Liver (tissue), 2 donors: ENCODE measurements around the gene EFR3B.

Source experiments
- JUND ChIP-seq, 2 donors: IDR thresholded peaks; 2 replicates each; pipeline ENCODE4 v1.6.1; 2016; ENCODE audit warnings: antibody characterized with exemption in 2 of 2
- RAD21 ChIP-seq, 2 donors: IDR thresholded peaks; 2 replicates each; pipeline ENCODE4 v1.6.1; 2016; ENCODE audit warnings: antibody characterized with exemption in 2 of 2, mild to moderate bottlenecking in 2 of 2
- TF ChIP-seq, protein P1 (sequence below): IDR thresholded peaks from 2 replicates; pipeline ENCODE4 v1.6.1; 2016; ENCODE audit warnings: antibody characterized with exemption
- TF ChIP-seq, protein P2 (sequence below): IDR thresholded peaks from 2 replicates; pipeline ENCODE4 v1.6.1; 2016; ENCODE audit warnings: antibody characterized with exemption, mild to moderate bottlenecking
- donor health status: healthy.

DNA sequence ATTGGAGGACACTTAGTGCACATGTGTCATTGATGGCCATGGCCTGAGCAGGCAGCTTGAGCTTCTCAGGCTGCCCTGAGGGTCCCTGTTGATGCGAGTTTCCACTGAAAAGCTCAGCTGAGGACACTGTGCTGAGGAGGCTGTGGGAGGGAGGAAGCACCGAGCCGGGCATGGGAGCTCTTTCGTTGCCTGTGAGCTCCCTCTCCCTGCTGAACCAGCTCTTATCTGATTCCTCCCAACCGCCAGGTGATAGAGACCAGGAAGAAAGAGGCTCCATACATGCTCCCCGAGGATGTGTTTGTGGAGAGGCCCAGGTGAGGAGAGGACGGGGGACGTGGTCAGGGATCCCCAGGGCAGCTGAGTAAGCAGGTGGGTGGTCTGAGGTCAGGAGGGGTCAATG lies 99.2 kb downstream of the EFR3B start:
- TF ChIP-seq, protein P1, sequence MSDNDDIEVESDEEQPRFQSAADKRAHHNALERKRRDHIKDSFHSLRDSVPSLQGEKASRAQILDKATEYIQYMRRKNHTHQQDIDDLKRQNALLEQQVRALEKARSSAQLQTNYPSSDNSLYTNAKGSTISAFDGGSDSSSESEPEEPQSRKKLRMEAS: no peak
- TF ChIP-seq JUND (IDR thresholded peaks at IDR 0.05): no peak
- no peak for TF ChIP-seq RAD21 (IDR thresholded peaks at IDR 0.05)
- TF ChIP-seq, protein P2, sequence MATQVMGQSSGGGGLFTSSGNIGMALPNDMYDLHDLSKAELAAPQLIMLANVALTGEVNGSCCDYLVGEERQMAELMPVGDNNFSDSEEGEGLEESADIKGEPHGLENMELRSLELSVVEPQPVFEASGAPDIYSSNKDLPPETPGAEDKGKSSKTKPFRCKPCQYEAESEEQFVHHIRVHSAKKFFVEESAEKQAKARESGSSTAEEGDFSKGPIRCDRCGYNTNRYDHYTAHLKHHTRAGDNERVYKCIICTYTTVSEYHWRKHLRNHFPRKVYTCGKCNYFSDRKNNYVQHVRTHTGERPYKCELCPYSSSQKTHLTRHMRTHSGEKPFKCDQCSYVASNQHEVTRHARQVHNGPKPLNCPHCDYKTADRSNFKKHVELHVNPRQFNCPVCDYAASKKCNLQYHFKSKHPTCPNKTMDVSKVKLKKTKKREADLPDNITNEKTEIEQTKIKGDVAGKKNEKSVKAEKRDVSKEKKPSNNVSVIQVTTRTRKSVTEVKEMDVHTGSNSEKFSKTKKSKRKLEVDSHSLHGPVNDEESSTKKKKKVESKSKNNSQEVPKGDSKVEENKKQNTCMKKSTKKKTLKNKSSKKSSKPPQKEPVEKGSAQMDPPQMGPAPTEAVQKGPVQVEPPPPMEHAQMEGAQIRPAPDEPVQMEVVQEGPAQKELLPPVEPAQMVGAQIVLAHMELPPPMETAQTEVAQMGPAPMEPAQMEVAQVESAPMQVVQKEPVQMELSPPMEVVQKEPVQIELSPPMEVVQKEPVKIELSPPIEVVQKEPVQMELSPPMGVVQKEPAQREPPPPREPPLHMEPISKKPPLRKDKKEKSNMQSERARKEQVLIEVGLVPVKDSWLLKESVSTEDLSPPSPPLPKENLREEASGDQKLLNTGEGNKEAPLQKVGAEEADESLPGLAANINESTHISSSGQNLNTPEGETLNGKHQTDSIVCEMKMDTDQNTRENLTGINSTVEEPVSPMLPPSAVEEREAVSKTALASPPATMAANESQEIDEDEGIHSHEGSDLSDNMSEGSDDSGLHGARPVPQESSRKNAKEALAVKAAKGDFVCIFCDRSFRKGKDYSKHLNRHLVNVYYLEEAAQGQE: no peak
